Endothelial cell of umbilical vein (primary cell): ENCODE results near the gene SORCS2. TPM values are rescaled to one million over a fixed set of nuclear protein-coding genes. Genes with fewer than 3 reads are reported as not detected.

ENCODE experiments used
- BruUV-seq: library from RNA; stranded (reverse); fragments of 400-500 nt; replicated peaks from 2 replicates; lab custom pipeline; 2021; lab: Mats Ljungman, UMichigan
- CTCF ChIA-PET: fragments of 300-600, 350-600 bp; sonication (Branson Sonifier 250); formaldehyde crosslinking; loops from one replicate; lab custom pipeline; 2021; ENCODE audit warnings: antibody characterized with exemption, inconsistent platforms; lab: Charles Lee
- POLR2A ChIA-PET: fragments of 300-600, 350-600 bp; sonication (Branson Sonifier 250); formaldehyde crosslinking; loops from one replicate; lab custom pipeline; 2021; ENCODE audit warnings: antibody characterized with exemption, inconsistent platforms; lab: Charles Lee
- DNase-seq: peaks from one replicate; pipeline ENCODE4 v3.0.0-alpha.2; 2011; ENCODE audit warnings: low read depth, low spot score
- FAIRE-seq: peaks from 2 replicates; lab custom pipeline; 2011; peaks lifted over from hg19 to GRCh38; lab: Jason Lieb, UNC
- H2AFZ ChIP-seq: 2 replicates; pipeline ENCODE4 v1.6.0; 2012; ENCODE audit warnings: low read depth, low read length, control low read depth, inconsistent platforms
- H3K27ac ChIP-seq: 2 replicates; pipeline ENCODE4 v1.5.1; 2011; ENCODE audit warnings: low read depth, mild to moderate bottlenecking, control low read depth, low read length, moderate library complexity; ENCODE audit not compliant: insufficient read depth
- H3K27me3 ChIP-seq, 2 experiments: 2 replicates each; pipeline versions ENCODE4 v1.6.0 to v1.6.1; 2011; ENCODE audit warnings: low read length in 2 of 2, mixed read lengths in 1 of 2; ENCODE audit not compliant: control insufficient read depth in 2 of 2, insufficient read depth in 2 of 2
- H3K36me3 ChIP-seq, 2 experiments: 2 replicates in 1 of 2; 3 replicates in 1 of 2; pipeline ENCODE4 v1.5.1; 2011; ENCODE audit warnings: low read length in 2 of 2, mild to moderate bottlenecking in 1 of 2, moderate library complexity in 1 of 2; ENCODE audit not compliant: control insufficient read depth in 2 of 2, insufficient read depth in 2 of 2; ENCODE audit errors: extremely low read depth in 1 of 2
- H3K4me1 ChIP-seq: 3 replicates; pipeline ENCODE4 v1.5.1; 2011; ENCODE audit warnings: mild to moderate bottlenecking, low read length; ENCODE audit not compliant: control insufficient read depth, insufficient read depth; ENCODE audit errors: extremely low read depth
- H3K4me2 ChIP-seq: 2 replicates; pipeline ENCODE4 v1.6.1; 2011; ENCODE audit warnings: low read length, control low read depth, mixed read lengths; ENCODE audit not compliant: insufficient read depth
- H3K4me3 ChIP-seq, 3 experiments: fragments of 200-600 bp in 1 of 3; sonication (generic), shearing (Covaris generic) in 1 of 3; replicated peaks in 1 of 3; 2 replicates each; pipeline ENCODE4 v1.5.1; 2011 to 2016; ENCODE audit warnings: control low read depth in 3 of 3, low read length in 3 of 3, mild to moderate bottlenecking in 2 of 3, inconsistent platforms in 1 of 3, low read depth in 1 of 3, moderate library complexity in 1 of 3; ENCODE audit not compliant: insufficient read depth in 1 of 3
- H3K79me2 ChIP-seq: 2 replicates; pipeline ENCODE4 v1.6.0; 2012; ENCODE audit warnings: low read length, inconsistent platforms; ENCODE audit not compliant: control insufficient read depth, insufficient read depth
- H3K9ac ChIP-seq: replicated peaks from 2 replicates; pipeline ENCODE3; 2011; ENCODE audit warnings: low read length, control low read depth; ENCODE audit not compliant: insufficient read depth; ENCODE audit errors: extremely low read depth
- H3K9me1 ChIP-seq: replicated peaks from 3 replicates; pipeline ENCODE4 v1.6.0; 2011; ENCODE audit warnings: mild to moderate bottlenecking, low read length; ENCODE audit not compliant: control insufficient read depth, insufficient read depth; ENCODE audit errors: extremely low read depth
- H3K9me3 ChIP-seq: replicated peaks from 2 replicates; pipeline ENCODE4 v1.5.1; 2012; ENCODE audit warnings: low read length, inconsistent platforms; ENCODE audit not compliant: control insufficient read depth, insufficient read depth
- H4K20me1 ChIP-seq: replicated peaks from 2 replicates; pipeline ENCODE3; 2011; ENCODE audit warnings: mild to moderate bottlenecking, low read length; ENCODE audit not compliant: control insufficient read depth, insufficient read depth; ENCODE audit errors: extremely low read depth
- EZH2 ChIP-seq: IDR thresholded peaks from 2 replicates; pipeline ENCODE4 v1.6.1; 2012; ENCODE audit warnings: borderline replicate concordance, low read depth, mild to moderate bottlenecking, moderate library complexity, low read length, inconsistent platforms; ENCODE audit not compliant: severe bottlenecking
- FOS ChIP-seq: IDR thresholded peaks from 2 replicates; pipeline ENCODE4 v1.6.1; 2011; ENCODE audit warnings: mild to moderate bottlenecking, low read length, moderate library complexity, borderline replicate concordance; ENCODE audit not compliant: insufficient read depth
- GATA2 ChIP-seq: IDR thresholded peaks from 2 replicates; pipeline ENCODE4 v1.7.0; 2011; ENCODE audit warnings: low read depth, mild to moderate bottlenecking, moderate library complexity, mixed read lengths, low read length; ENCODE audit not compliant: insufficient read length, insufficient read depth
- JUN ChIP-seq: IDR thresholded peaks from 2 replicates; pipeline ENCODE4 v1.6.1; 2011; ENCODE audit warnings: borderline replicate concordance, low read depth; ENCODE audit not compliant: insufficient read length, insufficient read depth
- MYC ChIP-seq: IDR thresholded peaks from one replicate; pipeline ENCODE4 v1.6.1; 2011; ENCODE audit warnings: mild to moderate bottlenecking, low read depth, low read length
- POLR2A ChIP-seq: IDR thresholded peaks from 2 replicates; pipeline ENCODE4 v1.6.1; 2012; ENCODE audit warnings: low read depth, mild to moderate bottlenecking, control low read depth, low read length
- POLR2AphosphoS5 ChIP-seq: IDR thresholded peaks from 2 replicates; pipeline ENCODE4 v1.6.1; 2012; ENCODE audit warnings: low read depth, mild to moderate bottlenecking, control low read depth, low read length, moderate library complexity; ENCODE audit not compliant: insufficient read depth
- dilution Hi-C: fragments of 300-500 bp; cut with MboI; formaldehyde crosslinking; loops from one replicate; pipeline ENCODE4 v1.15.0; 2019; ENCODE audit warnings: low sequenced_read_pairs; ENCODE audit not compliant: extremely low pct_ligation_motif_present
- intact Hi-C: fragments of 100-400 bp; cut with micrococcal nuclease; formaldehyde crosslinking; loops from one replicate; pipeline ENCODE4 v1.10.0; 2022
- polyA plus RNA-seq, 4 experiments: library from polyadenylated mRNA; depleted of rRNA in 3 of 4; stranded (reverse) in 3 of 4; unstranded in 1 of 4; fragments of >200 nt; gene quantifications; 2 replicates each; pipeline versions ENCODE4 v1.2.1 to v1.2.3, GENCODE V29; 2011 to 2012; ENCODE audit warnings: missing spikeins in 1 of 4
- total RNA-seq: library from RNA; stranded (reverse); gene quantifications from 2 replicates; pipeline ENCODE4 v1.2.3, GENCODE V29; 2021
- TF ChIP-seq, protein P1 (sequence below), 2 donors: IDR thresholded peaks; 1 replicate in 1 of 2; 2 replicates in 1 of 2; pipeline ENCODE4 v1.5.1; 2011; ENCODE audit warnings: low read length in 2 of 2, mild to moderate bottlenecking in 2 of 2, moderate library complexity in 2 of 2, control low read depth in 1 of 2, inconsistent platforms in 1 of 2, low read depth in 1 of 2; ENCODE audit not compliant: insufficient read depth in 1 of 2; ENCODE audit errors: extremely low read depth in 1 of 2
- TF ChIP-seq, protein P2 (sequence below): IDR thresholded peaks from 2 replicates; pipeline ENCODE4 v1.6.1; 2011; ENCODE audit not compliant: insufficient read depth, insufficient read length

The SORCS2 gene
- total and polyA plus RNA-seq, 2 donors (not counting 3 experiments of a cell fraction or from before 2014, with no cell fraction given): not detected

DNA sequence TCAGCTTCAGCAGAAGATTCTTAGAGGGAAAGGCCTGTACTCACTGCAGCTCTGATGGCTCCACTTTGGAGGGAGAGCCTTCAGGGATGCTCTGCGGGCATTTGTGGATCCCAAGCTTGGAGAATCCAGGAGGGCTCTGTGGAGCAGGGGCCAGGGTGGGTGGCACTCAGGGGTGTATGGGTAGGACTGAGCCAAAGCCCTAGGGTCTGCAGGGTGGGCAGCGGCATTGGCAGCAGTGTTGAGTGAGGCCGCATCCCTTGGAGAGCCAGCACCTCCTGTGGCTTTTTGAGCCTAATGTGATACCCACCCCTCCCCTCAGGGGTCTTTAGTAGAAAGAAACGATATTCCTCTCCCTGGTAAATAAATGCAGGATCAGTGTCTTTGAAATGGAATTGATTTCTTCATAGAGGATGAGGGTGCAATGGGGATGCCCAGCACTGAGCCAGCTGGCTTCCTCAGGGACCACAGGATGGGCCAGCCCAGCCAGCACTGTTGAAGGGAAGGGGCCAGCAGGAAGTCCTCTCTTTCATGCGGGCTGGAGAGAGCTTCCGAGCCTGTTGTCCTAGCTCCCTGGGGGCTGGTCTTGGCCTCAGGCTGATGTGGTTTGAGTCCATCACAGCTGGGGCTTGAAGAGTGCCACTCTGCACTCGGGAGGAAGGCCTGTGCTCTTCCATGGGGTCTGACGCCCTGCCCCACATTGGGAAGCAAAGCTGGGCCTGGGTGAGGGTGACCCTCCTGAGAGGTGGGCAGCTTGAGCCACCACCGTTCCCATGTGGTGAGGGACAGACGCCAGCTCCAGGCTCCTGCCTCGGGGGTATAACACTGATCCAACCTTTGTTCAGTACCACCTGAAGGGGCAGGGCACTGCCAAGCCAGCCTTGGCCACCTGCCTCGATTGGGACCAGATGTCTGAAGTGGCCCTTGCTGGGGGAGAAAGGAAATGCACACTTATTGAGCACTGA is 192.9 kb downstream of the SORCS2 start:
- FAIRE-seq (no peak), DNase-seq (no peak)
- Histone ChIP-seq H3K4me1 (no peaks in the 10 kb centered on the region), H3K27ac (no peak overlapping the region), H4K20me1 (no peaks in the 10 kb centered on the region), H3K27me3 (no peaks in the 10 kb centered on the region), H3K36me3 (no peaks in the 10 kb centered on the region), H3K4me3 (no peak overlapping the region), H3K79me2 (no peaks in the 10 kb centered on the region), H3K9me3 (no peaks in the 10 kb centered on the region), H3K9ac (no peak overlapping the region), H3K9me1 (no peaks in the 10 kb centered on the region), H3K4me2 (no peak overlapping the region), H2AFZ (no peak overlapping the region)
- dilution Hi-C loops: no loop called here
- no peak for TF ChIP-seq MYC
- no peak for TF ChIP-seq EZH2
- TF ChIP-seq, protein P1, sequence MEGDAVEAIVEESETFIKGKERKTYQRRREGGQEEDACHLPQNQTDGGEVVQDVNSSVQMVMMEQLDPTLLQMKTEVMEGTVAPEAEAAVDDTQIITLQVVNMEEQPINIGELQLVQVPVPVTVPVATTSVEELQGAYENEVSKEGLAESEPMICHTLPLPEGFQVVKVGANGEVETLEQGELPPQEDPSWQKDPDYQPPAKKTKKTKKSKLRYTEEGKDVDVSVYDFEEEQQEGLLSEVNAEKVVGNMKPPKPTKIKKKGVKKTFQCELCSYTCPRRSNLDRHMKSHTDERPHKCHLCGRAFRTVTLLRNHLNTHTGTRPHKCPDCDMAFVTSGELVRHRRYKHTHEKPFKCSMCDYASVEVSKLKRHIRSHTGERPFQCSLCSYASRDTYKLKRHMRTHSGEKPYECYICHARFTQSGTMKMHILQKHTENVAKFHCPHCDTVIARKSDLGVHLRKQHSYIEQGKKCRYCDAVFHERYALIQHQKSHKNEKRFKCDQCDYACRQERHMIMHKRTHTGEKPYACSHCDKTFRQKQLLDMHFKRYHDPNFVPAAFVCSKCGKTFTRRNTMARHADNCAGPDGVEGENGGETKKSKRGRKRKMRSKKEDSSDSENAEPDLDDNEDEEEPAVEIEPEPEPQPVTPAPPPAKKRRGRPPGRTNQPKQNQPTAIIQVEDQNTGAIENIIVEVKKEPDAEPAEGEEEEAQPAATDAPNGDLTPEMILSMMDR (IDR thresholded peaks at IDR 0.05; ENCODE audit: extremely low read depth in 1 of 2, insufficient read depth in 1 of 2, low read depth in 1 of 2, low read length in 2 of 2): no peak
- TF ChIP-seq, protein P2, sequence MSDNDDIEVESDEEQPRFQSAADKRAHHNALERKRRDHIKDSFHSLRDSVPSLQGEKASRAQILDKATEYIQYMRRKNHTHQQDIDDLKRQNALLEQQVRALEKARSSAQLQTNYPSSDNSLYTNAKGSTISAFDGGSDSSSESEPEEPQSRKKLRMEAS: no peak
- no peak for TF ChIP-seq GATA2
- TF ChIP-seq POLR2A: no peak
- no peak for TF ChIP-seq JUN
- no peak for TF ChIP-seq POLR2AphosphoS5
- TF ChIP-seq FOS: no peak
- ChIA-PET CTCF (no interaction called here), POLR2A (no interaction called here)
- intact Hi-C loops: no loop called here
- no TSS peak for BruUV-seq
